NB4 (cell line): ENCODE results near the gene CDKAL1.

ENCODE experiments used
- CTCF ChIP-seq: IDR thresholded peaks from one replicate; pipeline ENCODE4 v1.5.1; 2012; ENCODE audit warnings: low read depth, low read length
- MAX ChIP-seq: IDR thresholded peaks from 2 replicates; pipeline ENCODE4 v1.6.1; 2011; ENCODE audit warnings: low read depth, low read length
- POLR2A ChIP-seq: IDR thresholded peaks from 2 replicates; pipeline ENCODE4 v1.6.1; 2011; ENCODE audit warnings: mild to moderate bottlenecking; ENCODE audit not compliant: insufficient read length; ENCODE audit errors: extremely low read depth

GRCh38 chr6:20534295-20535262, at the start of gene CDKAL1:
- peak; percentile 66 for TF ChIP-seq POLR2A
- TF ChIP-seq MAX = peak; percentile 52; the same call in 1 of the 2 replicates
- no peak for TF ChIP-seq CTCF
